Neuronal stem cell (in vitro differentiated cells): ENCODE measurements around the gene SFXN2.

Experiments used
- DNase-seq: peaks from one replicate; pipeline ENCODE4 v3.0.0-alpha.2; 2013; ENCODE audit warnings: low spot score
- H2AFZ ChIP-seq: one replicate; pipeline ENCODE4 v1.6.1; 2013; ENCODE audit warnings: mild to moderate bottlenecking, low read length, inconsistent platforms
- H2AK5ac ChIP-seq: 2 replicates; pipeline ENCODE4 v1.6.1; 2013; ENCODE audit warnings: low read depth, mild to moderate bottlenecking, inconsistent platforms, low read length, moderate library complexity, mixed read lengths
- H2BK120ac ChIP-seq: 2 replicates; pipeline ENCODE4 v1.6.1; 2013; ENCODE audit warnings: low read depth, mild to moderate bottlenecking, inconsistent platforms, low read length, moderate library complexity, mixed read lengths
- H2BK12ac ChIP-seq: one replicate; pipeline ENCODE4 v1.6.1; 2013; ENCODE audit warnings: low read length, inconsistent platforms
- H2BK15ac ChIP-seq: 2 replicates; pipeline ENCODE4 v1.6.1; 2013; ENCODE audit warnings: mild to moderate bottlenecking, low read length, inconsistent platforms, mixed read lengths
- H2BK5ac ChIP-seq: one replicate; pipeline ENCODE4 v1.6.1; 2013; ENCODE audit warnings: inconsistent platforms, mild to moderate bottlenecking, low read length, moderate library complexity
- H3K14ac ChIP-seq: one replicate; pipeline ENCODE4 v1.6.1; 2013; ENCODE audit warnings: low read length, inconsistent platforms
- H3K18ac ChIP-seq: 2 replicates; pipeline ENCODE4 v1.6.1; 2013; ENCODE audit warnings: low read length, inconsistent platforms
- H3K23ac ChIP-seq: 2 replicates; pipeline ENCODE4 v1.6.1; 2013; ENCODE audit warnings: low read depth, mild to moderate bottlenecking, mixed read lengths, low read length, inconsistent platforms; ENCODE audit not compliant: poor library complexity
- H3K27ac ChIP-seq: replicated peaks from 3 replicates; pipeline ENCODE4 v1.5.1; 2013; ENCODE audit warnings: low read length, inconsistent platforms
- H3K27me3 ChIP-seq, 3 experiments: 2 replicates each; pipeline ENCODE4 v1.6.1; 2013; ENCODE audit warnings: low read length in 3 of 3, mild to moderate bottlenecking in 2 of 3, inconsistent platforms in 1 of 3, low read depth in 1 of 3, mixed read lengths in 1 of 3, moderate library complexity in 1 of 3; ENCODE audit not compliant: control insufficient read depth in 3 of 3, insufficient read depth in 3 of 3
- H3K36me3 ChIP-seq, 2 donors: replicated peaks in 1 of 2; 2 replicates each; pipeline ENCODE4 v1.6.1; 2013; ENCODE audit warnings: low read length in 2 of 2; ENCODE audit not compliant: control insufficient read depth in 2 of 2, insufficient read depth in 2 of 2
- H3K4ac ChIP-seq: 2 replicates; pipeline ENCODE4 v1.6.1; 2013; ENCODE audit warnings: inconsistent platforms, mild to moderate bottlenecking, low read length, moderate library complexity
- H3K4me1 ChIP-seq, 2 donors: 1 replicate in 1 of 2; 2 replicates in 1 of 2; pipeline ENCODE4 v1.6.1; 2013; ENCODE audit warnings: low read length in 2 of 2, low read depth in 1 of 2; ENCODE audit not compliant: control insufficient read depth in 2 of 2, insufficient read depth in 1 of 2
- H3K4me2 ChIP-seq: one replicate; pipeline ENCODE4 v1.6.1; 2013; ENCODE audit warnings: mild to moderate bottlenecking, low read length, inconsistent platforms; ENCODE audit not compliant: insufficient read depth, poor library complexity, severe bottlenecking
- H3K4me3 ChIP-seq, 2 donors: 2 replicates each; pipeline ENCODE4 v1.5.1; 2013; ENCODE audit warnings: low read length in 2 of 2, mild to moderate bottlenecking in 2 of 2, inconsistent platforms in 1 of 2, moderate library complexity in 1 of 2
- H3K79me1 ChIP-seq: one replicate; pipeline ENCODE4 v1.6.1; 2013; ENCODE audit warnings: low read depth, mild to moderate bottlenecking, inconsistent platforms, low read length, moderate library complexity
- H3K9ac ChIP-seq: one replicate; pipeline ENCODE4 v1.6.1; 2013; ENCODE audit warnings: mild to moderate bottlenecking, low read depth, low read length, inconsistent platforms; ENCODE audit not compliant: poor library complexity
- H3K9me3 ChIP-seq, 2 donors: replicated peaks in 1 of 2; 2 replicates each; pipeline versions ENCODE3 to v1.6.1; 2013; ENCODE audit warnings: low read length in 2 of 2, mild to moderate bottlenecking in 2 of 2, inconsistent platforms in 1 of 2, low read depth in 1 of 2, mixed read lengths in 1 of 2, moderate library complexity in 1 of 2; ENCODE audit not compliant: control insufficient read depth in 2 of 2, insufficient read depth in 1 of 2
- H4K8ac ChIP-seq: one replicate; pipeline ENCODE4 v1.6.1; 2013; ENCODE audit warnings: low read depth, mild to moderate bottlenecking, inconsistent platforms, low read length, moderate library complexity
- H4K91ac ChIP-seq: one replicate; pipeline ENCODE4 v1.6.1; 2013; ENCODE audit warnings: low read length, low read depth, mild to moderate bottlenecking, inconsistent platforms; ENCODE audit not compliant: poor library complexity
- WGBS, 2 donors: extraction: QIAGEN DNeasy Blood & Tissue Kit; methylation state at CpG; one replicate each; pipeline ENCODE4 v1.1.7; 2013; ENCODE audit warnings: missing lambda C conversion rate in 2 of 2, mixed read lengths in 1 of 2; ENCODE audit not compliant: insufficient read length in 2 of 2, insufficient replicate concordance in 1 of 2; ENCODE audit errors: extremely low coverage in 2 of 2; 5-methylcytosine and 5-hydroxymethylcytosine counted together

SFXN2 gene

GRCh38 chr10:102762401-102763015 is 48.1 kb downstream of the SFXN2 start:
- no peak overlapping the region for H4K8ac ChIP-seq
- no peak overlapping the region for H2BK120ac ChIP-seq
- no peak overlapping the region for H3K23ac ChIP-seq
- no peak overlapping the region for H2BK15ac ChIP-seq
- H3K4me1 ChIP-seq: peaks cover 1 to 4% of the 10 kb centered on the region in 2 donors
- H3K4me3 ChIP-seq: no peak overlapping the region
- H3K4me2 ChIP-seq: no peak overlapping the region
- H3K14ac ChIP-seq: no peak overlapping the region
- no peak for DNase-seq
- H3K4ac ChIP-seq: no peak overlapping the region
- no peak overlapping the region for H3K18ac ChIP-seq
- H3K36me3 ChIP-seq: no peaks in the 10 kb centered on the region
- no peak overlapping the region for H2BK12ac ChIP-seq
- H4K91ac ChIP-seq: no peak overlapping the region
- no peak overlapping the region for H3K27ac ChIP-seq
- no peaks in the 10 kb centered on the region for H3K27me3 ChIP-seq
- no CpG with 5 or more reads among the region's 7 CpGs for WGBS, 2 donors
- no peak overlapping the region for H3K9ac ChIP-seq
- no peak overlapping the region for H2AFZ ChIP-seq
- no peaks in the 10 kb centered on the region for H3K9me3 ChIP-seq
- no peak overlapping the region for H2BK5ac ChIP-seq
- H2AK5ac ChIP-seq: no peak overlapping the region
- no peaks in the 10 kb centered on the region for H3K79me1 ChIP-seq

- H4K8ac ChIP-seq: no peak overlapping the region
- no peak overlapping the region for H2BK12ac ChIP-seq
- no peak overlapping the region for H3K4ac ChIP-seq
- H2BK120ac ChIP-seq: no peak overlapping the region
- no peak overlapping the region for H3K4me3 ChIP-seq
- no peaks in the 10 kb centered on the region for H3K36me3 ChIP-seq
- H3K79me1 ChIP-seq: no peaks in the 10 kb centered on the region
- H3K27me3 ChIP-seq: no peaks in the 10 kb centered on the region
- no peak overlapping the region for H2BK5ac ChIP-seq
- WGBS, 2 donors: no CpG with 5 or more reads among the region's 7 CpGs
- no peak overlapping the region for H3K4me2 ChIP-seq
- peaks cover 1 to 4% of the 10 kb centered on the region in 2 donors for H3K4me1 ChIP-seq
- H3K14ac ChIP-seq: no peak overlapping the region
- no peaks in the 10 kb centered on the region for H3K9me3 ChIP-seq
- no peak overlapping the region for H3K9ac ChIP-seq
- H3K18ac ChIP-seq: no peak overlapping the region
- H2BK15ac ChIP-seq: no peak overlapping the region
- DNase-seq: no peak
- H2AK5ac ChIP-seq: no peak overlapping the region
- no peak overlapping the region for H3K27ac ChIP-seq
- H2AFZ ChIP-seq: no peak overlapping the region
- no peak overlapping the region for H4K91ac ChIP-seq
- no peak overlapping the region for H3K23ac ChIP-seq
Observed at GRCh38 chr10:102763037-102763607, 48.7 kb downstream of the SFXN2 start.

GRCh38 chr10:102764470-102765161 is 50.2 kb downstream of the SFXN2 start:
- Histone ChIP-seq H3K23ac (no peak overlapping the region), H3K4me3 (no peak overlapping the region), H3K79me1 (no peaks in the 10 kb centered on the region), H2BK15ac (no peak overlapping the region), H4K8ac (no peak overlapping the region), H3K9ac (no peak overlapping the region), H3K4ac (no peak overlapping the region), H3K36me3 (no peaks in the 10 kb centered on the region), H2AFZ (no peak overlapping the region), H2BK120ac (no peak overlapping the region), H2BK12ac (no peak overlapping the region), H3K18ac (no peak overlapping the region), H3K27ac (no peak overlapping the region), H4K91ac (no peak overlapping the region), H3K14ac (no peak overlapping the region), H2BK5ac (no peak overlapping the region), H3K4me2 (no peak overlapping the region), H2AK5ac (no peak overlapping the region), H3K27me3 (no peaks in the 10 kb centered on the region), H3K4me1 (peaks cover 0 to 4% of the 10 kb centered on the region in 2 donors), H3K9me3 (no peaks in the 10 kb centered on the region)
- WGBS, 2 donors: no CpG with 5 or more reads among the region's 6 CpGs
- no peak for DNase-seq

- Histone ChIP-seq H4K8ac (no peak overlapping the region), H2BK120ac (no peak overlapping the region), H3K27ac (no peak overlapping the region), H3K4me3 (no peak overlapping the region), H3K36me3 (no peaks in the 10 kb centered on the region), H2AK5ac (no peak overlapping the region), H3K4ac (no peak overlapping the region), H3K23ac (no peak overlapping the region), H2BK15ac (no peak overlapping the region), H2AFZ (no peak overlapping the region), H3K4me1 (peaks cover 0 to 4% of the 10 kb centered on the region in 2 donors), H3K18ac (no peak overlapping the region), H3K9me3 (no peaks in the 10 kb centered on the region), H3K14ac (no peak overlapping the region), H2BK12ac (no peak overlapping the region), H3K4me2 (no peak overlapping the region), H3K27me3 (no peaks in the 10 kb centered on the region), H3K79me1 (no peaks in the 10 kb centered on the region), H4K91ac (no peak overlapping the region), H3K9ac (no peak overlapping the region), H2BK5ac (no peak overlapping the region)
- no peak for DNase-seq
- no CpG with 5 or more reads among the region's 7 CpGs for WGBS, 2 donors
Observed at GRCh38 chr10:102765336-102765735, 50.9 kb downstream of the SFXN2 start.
